ENCODE measurements around the gene VSIG8.

DNA sequence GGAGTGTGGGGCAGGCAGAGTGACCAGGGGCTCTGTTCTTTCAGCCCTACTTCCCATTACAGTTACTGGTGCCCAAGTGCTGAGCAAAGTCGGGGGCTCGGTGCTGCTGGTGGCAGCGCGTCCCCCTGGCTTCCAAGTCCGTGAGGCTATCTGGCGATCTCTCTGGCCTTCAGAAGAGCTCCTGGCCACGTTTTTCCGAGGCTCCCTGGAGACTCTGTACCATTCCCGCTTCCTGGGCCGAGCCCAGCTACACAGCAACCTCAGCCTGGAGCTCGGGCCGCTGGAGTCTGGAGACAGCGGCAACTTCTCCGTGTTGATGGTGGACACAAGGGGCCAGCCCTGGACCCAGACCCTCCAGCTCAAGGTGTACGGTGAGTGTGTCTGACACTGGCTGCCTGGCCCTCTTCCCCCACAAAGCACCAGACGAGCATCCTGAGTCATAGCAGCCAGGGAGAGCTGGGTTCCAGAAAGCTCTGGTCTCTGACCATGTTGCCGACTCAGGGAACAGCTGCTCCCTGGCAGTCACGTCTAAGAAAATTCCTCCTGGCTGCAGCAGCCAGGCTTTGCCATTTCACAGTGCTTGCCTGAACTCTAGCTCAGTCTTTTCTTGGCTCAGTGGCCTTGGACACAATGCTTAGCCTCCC, 32.5 kb downstream of the VSIG8 start:
- TF ChIP-seq EZH2 (IDR thresholded peaks at IDR 0.05; ENCODE audit: borderline replicate concordance, low read depth, low read length, severe bottlenecking): no peak
- TF ChIP-seq, protein P1, sequence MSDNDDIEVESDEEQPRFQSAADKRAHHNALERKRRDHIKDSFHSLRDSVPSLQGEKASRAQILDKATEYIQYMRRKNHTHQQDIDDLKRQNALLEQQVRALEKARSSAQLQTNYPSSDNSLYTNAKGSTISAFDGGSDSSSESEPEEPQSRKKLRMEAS (IDR thresholded peaks at IDR 0.05; ENCODE audit: insufficient read depth, insufficient read length): no peak
